Lung microvascular endothelial cell (primary cell): ENCODE results near the gene MLANA. TPM values are rescaled to one million over a fixed set of nuclear protein-coding genes. Genes with fewer than 3 reads are reported as not detected.
A peak's percentile ranks its signal among the peaks of the same experiment; 100 is the strongest.

ENCODE experiments used
- DNase-seq, 2 donors: peaks; one replicate each; pipeline versions ENCODE4 v3.0.0 to v3.0.0-alpha.2; 2010; ENCODE audit warnings: low read depth in 2 of 2
- total RNA-seq: library from RNA; depleted of rRNA; stranded (reverse); fragments of >200 nt; gene quantifications from 2 replicates; pipeline ENCODE4 v1.2.1, GENCODE V29; 2014

MLANA gene
- not detected in 2 replicates for total RNA-seq

DNA sequence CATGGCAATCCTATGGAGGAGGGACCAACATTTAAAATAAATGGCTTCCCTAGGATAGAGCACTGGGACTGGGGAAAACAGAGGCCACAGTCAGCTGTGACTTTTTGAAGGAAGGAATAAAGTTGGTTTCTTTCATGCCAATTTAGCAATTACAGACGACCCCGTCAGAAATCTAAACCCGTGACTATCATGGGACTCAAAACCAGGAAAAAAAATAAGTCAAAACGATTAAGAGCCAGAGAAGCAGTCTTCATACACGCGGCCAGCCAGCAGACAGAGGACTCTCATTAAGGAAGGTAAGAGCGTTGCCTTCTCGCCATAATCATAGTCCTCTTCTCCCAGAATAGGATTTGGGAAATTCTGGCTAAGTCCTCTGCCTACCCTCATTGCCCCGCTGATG is at the start of gene MLANA:
Gene MLANA, plus strand, starts transcription at position 249 of the 400 bp plus-strand sequence. CDS start 1,586 bp downstream, outside the sequence.
- no peak for DNase-seq

DNA sequence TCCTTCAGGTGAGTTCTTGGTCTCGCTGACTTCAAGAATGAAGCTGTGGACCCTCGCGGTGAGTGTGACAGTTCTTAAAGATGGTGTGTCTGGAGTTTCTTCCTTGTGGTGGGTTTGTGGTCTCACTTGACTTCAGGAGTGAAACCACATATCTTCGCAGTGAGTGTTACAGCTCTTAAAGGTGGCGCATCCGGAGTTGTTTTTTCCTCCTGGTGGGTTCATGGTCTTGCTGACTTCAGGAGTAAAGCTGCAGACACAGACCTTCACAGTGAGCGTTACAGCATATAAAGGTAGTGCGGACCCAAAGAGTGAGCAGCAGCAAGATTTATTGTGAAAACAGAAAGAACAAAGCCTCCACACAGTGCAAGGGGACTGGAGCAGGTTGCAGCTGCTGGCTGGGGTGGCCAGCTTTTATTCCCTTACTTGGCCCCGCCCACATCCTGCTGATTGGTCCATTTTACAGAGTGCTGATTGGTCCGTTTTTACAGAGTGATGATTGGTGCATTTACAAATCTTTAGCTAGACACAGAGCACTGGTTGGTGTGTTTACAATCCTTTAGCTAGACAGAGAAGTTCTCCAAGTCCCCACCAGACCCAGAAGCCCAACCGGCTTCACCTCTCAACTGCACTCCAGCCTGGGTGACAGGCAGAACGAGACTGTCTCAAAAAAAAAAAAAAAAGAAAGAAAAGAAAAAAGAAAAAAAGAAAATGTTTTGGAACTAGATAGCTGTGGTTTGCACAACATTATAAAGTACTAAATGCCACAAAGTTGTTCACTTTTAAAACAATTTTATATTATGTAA is 48.7 kb upstream of the MLANA start:
- DNase-seq, result no peak

GRCh38 chr9:5842929-5843793 is 47.5 kb upstream of the MLANA start:
- DNase-seq, result no peak

DNA sequence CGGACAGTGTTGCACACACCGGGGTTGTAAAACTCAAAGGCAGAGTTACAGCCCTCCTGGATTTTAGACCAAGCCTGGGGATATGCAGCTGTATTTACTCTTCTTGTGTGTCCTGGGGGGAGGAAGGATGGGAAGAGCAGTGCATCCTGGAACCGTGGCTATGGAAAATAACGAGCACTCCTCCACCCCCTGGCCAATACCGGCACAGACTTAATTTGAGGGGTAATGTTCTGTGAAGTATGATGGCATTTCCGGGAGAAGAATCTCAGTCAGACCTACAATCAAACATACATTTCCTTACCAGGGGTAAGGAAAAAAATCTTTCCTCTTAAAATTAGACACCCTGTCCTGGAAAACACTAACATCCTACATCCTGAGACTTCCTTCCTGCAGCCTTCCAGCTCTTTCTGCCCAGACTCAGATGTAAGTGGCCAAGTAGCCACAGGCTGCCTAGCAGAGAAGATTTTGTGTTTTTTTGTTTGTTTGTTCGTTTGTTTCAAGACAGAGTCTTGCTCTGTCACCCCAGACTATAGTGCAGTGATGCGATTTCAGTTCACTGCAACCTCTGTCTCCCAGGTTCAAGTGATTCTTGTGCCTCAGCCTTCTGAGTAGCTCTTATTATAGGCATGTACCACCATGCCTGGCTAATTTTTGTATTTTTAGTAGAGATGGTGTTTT is 46.8 kb upstream of the MLANA start:
- DNase-seq, result peak; percentile 59 to 62

GRCh38 chr9:5845157-5845531 is 45.5 kb upstream of the MLANA start:
- DNase-seq, result no peak

DNA sequence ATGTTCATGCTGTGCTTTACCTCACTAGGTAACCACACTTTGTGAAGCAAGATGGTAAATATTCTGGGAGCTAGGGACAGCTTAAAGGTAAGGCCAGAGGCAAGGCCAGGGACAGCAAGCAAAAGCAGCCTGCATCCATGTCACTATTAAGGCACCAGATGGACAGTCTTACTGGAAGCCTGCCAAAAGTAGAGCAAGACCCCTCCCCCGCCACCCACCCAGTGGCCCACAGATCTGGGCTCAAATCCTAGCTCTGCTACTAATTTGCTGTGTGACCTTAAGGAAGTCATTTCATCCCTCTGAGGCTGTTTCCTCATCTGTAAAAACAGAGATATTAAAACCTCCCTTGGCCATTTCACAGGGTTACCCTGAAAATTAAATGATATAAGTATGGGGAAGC is 44.6 kb upstream of the MLANA start:
- DNase-seq, result no peak

DNA sequence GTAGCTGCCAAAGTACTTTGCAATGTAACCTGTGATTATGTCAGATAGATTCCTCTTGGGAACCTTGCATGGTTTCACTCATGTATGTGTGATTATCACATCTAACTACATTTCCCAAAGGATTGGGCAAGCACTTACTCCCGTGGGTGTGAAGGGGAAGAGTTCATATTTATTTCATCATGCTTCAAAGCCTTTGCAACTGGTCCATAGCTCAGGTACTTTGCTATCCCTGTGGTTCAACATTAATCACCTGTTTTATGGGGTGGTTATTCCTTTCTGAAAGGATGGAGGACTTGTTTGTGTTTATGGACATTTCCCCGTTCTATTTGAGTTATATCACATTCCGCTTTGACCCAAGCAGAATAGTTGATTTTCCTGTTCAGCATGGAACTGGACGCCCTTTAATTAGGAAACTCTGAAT is 44.2 kb upstream of the MLANA start:
- DNase-seq, result no peak

DNA sequence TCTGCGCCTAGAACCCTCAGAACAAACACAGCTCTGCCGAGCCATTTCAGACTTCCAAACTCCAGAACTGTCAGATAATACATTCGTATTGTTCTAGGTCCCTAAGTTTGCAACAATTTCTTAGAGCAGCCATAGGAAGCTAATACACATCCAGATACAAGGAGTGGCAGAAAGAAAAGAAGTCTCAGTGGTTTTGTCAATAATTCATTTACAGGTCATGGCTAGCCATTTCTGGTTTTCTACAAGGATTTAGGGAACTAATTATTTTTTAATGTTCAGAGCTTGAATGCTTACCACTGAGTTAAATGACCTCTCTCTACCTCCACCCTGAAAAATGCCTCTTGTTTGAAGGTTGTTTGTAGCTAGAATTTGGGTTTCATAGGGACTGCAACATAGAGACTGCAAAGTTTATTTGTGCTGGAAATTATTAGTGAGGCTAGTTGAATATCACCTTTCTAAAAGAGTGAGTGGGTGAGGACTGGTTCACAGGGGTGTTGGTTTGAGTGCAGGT is 42.3 kb upstream of the MLANA start:
- DNase-seq, result no peak

DNA sequence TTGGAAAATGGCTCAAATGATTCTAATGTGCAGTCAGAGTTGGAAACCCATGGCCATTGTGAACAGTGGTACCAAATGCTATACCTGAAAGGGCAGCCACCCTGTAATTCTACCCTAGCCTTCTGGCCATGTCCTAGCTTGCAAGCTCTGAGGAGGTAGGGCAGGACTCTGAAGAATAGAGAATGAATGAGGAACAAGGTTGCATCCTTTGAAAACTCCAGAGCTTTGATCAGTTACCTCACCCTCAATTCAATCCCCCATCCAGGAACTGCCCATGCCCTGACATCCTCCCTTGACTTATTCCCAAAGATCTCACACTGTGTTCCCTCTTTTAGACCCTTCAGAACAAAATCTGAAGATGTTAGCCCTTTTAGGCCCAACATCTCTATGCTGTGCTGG is 40.0 kb upstream of the MLANA start:
- no peak for DNase-seq

GRCh38 chr9:5851445-5851844 is 39.2 kb upstream of the MLANA start:
- peak in 1 of 2 donors; percentile 58 for DNase-seq

DNA sequence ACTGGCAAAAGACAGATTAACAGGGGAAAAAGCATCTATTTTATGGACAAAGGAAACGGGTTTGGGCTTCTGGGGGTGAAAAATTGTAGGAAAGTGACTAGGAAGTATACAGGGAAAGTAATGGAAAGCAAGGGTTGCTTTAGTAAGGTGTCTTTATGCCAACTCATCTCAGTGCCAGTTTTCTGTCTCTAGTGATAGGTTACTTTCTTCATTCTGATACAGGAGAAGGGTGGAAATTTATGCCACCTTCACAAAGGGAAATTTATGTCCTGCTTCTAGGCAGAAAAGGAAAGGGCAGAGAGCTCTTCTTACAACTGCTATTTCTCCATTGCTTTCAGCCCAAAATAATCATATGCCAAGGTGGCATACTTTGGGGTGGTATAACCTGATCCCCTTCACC is 37.7 kb upstream of the MLANA start:
- DNase-seq, result no peak

GRCh38 chr9:5853617-5854016 is 37.1 kb upstream of the MLANA start:
- no peak for DNase-seq

DNA sequence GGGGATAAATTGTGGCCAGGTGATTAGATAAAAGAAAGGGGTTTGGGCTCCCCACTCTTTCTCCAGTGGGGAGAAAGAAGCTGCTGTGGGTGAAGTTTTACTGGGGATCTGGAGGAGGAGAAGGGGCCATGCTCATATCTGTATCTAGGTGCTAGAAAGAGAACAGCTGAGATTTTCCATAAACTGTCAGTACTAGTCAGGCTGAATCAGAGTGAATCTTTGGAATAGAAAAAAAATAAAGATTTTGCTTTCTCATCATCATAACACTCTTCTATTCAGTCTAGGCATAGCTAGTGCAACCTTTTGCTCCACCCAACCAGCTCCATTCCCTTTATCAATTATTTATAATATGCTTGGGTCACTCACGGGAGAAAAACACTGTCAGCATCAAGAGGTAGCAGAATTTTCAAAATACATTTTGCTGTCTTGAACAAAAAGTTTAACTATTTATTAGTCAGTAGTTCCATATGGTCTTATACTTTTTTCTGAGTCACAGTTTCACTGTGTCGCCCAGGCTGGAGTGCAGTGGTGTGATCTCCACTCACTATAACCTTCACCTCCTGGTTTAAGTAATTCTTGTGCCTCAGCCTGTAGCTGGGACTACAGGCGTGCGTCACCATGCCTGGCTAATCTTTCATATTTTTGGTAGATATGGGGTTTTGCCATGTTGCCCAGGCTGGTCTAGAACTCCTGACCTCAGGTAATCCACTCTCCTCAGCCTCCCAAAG is 36.5 kb upstream of the MLANA start:
- no peak for DNase-seq

DNA sequence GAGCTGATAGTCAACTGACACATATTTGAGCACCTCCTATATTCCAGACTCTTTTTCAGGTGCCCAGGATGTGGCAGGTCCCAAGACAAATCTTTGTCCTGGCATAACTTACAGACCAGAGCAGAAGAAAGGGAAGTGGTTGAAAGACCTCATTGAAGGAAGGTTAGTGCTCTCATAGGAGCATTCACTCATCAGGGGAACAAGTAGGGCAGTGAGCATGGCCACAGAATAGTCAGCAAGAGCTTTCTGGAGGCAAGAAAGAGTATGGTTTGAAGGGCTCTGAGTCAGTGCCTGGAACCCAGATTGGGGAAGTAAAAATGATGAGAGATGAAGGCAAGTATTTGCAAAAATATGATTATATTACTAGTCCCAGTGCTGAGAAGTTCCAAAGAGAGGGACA is 32.8 kb upstream of the MLANA start:
- DNase-seq, result no peak

DNA sequence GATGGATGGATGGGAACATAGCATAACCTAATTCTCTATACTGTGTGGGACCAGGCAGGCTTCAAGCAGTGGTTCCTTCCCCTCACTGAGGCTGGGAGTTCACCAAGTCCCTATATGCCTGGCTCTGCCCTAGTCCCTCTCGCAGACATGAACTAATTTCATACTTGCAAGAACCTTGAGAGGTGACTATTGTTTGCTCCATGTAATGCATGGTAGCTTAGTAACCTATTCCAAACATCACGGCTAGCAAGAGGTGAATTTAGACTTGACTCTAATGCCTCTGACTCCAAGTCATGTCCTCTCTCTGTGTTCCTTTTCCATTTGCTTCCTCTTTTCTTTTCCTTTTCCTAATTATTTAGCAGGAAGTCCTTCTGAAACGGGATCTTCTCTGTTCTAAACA is 31.9 kb upstream of the MLANA start:
- DNase-seq, result no peak

- no peak for DNase-seq
These were observed 27.5 kb upstream of the MLANA start for GRCh38 chr9:5863092-5863746.

DNA sequence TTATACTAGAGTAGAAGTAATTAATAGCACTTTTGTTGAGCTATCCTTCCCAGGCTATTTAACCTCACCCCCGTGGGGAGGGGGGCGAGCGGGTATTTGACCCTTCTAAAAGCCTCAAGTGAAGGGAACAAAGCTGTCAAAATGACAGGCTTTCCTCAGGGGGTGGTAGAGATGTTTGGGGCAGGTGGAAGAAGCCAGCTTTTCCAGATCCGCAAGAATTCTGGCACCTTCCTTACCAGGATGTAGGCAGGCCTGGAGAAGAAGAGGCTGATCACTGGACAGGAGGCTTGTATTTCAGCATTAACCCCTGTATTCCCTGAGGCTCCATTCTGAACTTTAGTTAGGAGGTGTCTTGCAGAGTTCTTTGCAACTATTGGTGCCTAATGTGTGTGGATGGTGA is 26.2 kb upstream of the MLANA start:
- no peak for DNase-seq

DNA sequence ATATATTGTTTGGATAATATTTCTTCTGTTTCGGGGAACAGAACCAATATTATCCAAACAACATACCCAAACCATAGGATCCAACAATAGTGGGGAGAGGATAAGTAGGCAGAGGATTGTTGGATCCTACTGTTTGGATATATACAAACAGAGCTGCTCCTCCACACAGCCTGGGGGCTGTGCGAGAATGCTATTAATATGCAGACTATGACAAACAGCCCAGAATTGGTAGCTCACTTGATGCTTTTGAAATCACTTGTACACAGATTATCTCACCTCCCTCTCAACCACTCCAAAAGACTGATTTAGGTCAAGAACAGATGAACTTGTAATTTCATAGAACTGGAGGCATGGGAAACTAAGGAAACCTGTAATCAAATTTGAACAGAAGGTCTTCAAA is 24.4 kb upstream of the MLANA start:
- no peak for DNase-seq

DNA sequence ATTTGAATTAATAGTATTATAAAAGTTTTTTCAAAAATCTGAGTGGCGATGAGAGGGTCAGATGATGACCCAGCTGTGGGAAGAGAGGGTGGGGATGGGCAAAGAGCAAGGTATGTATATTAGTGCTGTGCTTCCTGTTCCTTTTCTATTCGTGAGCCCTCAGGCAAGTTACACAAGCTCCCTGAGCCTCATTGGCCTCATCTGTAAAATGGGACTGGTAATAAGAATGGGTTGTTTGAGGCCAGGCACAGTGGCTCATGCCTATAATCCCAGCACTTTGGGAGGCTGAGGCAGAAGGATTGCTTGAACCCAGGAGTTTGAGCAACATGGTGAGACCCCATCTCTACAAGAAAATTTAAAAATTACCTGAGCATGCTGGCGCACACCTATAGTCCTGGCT is 24.0 kb upstream of the MLANA start:
- no peak for DNase-seq

GRCh38 chr9:5868235-5868634 is 22.5 kb upstream of the MLANA start:
- DNase-seq, result no peak
